Measurements from ENCODE around the gene TBXAS1.
A peak's percentile ranks its signal among the peaks of the same experiment; 100 is the strongest.

The TBXAS1 gene

DNA sequence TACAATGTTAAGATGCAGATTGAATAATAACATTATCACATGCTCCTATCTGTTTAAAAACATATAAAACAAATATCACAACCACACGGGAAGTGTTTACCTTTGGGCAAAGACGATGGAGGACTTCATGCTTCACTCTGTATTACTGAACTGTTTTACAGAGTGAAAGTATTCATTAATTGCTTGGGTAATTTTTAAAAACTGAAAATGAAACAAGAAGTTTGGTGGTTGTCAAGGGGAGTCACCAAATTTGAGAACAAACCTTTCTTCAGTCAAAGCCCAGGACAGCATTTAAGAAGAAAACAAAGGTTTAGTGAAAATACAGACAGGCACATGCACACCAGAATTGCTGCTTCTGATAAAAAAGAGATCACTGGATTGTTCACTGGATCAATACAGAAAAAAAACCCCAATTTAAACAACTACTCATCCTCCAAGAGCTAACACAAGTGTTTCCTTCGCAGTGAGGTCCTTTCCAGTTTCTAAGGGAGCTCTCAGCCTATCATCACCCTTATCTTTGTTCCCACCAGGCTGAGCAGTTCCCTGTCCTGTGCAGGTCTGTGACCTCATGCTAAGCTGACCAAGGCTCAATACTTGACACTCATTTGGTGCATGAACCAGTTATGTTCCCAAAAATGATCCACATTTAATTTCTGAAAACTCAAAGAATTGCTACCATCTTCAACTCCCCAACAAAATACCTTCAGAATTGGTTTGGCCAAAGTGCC is 224.9 kb downstream of the TBXAS1 start:
- no peak for DNase-seq

DNA sequence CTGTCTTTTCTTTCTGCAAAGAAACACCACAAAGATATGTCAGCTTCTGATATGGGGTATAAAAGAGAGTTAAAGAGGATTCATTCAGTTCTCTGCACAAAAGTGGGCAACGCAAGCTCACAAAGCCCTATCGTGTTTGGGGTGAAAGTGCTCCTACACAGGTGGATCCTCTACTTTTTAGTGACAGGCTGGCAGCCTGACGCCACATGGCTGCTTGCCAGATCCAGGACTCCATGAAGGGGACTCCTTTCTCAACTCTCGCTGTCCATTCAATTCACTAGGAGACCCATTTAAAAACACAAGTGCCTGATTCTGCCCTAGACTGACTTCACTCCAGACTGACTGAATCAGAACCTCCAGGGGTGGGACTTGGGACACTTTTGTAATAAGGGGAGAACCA is 225.7 kb downstream of the TBXAS1 start:
- no peak for DNase-seq

DNA sequence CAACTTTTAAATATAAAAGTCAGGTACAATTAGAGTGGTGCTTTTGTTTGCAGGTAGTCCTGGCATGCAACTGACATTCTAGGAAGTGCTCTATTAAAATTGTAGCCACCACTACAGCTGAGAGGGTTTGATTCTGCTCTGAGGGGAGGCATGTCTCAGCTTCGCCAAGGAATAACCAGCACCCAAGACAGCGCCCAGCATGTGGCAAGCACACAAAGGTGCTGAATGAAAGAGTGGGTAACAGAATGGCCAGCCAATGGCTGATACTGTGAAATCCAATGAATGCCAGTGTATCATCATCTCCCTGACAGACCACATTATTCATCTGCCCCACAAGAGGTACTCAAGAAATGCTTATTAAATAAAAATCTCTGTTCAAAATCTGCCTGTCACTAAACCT is 226.8 kb downstream of the TBXAS1 start:
- DNase-seq = no peak

DNA sequence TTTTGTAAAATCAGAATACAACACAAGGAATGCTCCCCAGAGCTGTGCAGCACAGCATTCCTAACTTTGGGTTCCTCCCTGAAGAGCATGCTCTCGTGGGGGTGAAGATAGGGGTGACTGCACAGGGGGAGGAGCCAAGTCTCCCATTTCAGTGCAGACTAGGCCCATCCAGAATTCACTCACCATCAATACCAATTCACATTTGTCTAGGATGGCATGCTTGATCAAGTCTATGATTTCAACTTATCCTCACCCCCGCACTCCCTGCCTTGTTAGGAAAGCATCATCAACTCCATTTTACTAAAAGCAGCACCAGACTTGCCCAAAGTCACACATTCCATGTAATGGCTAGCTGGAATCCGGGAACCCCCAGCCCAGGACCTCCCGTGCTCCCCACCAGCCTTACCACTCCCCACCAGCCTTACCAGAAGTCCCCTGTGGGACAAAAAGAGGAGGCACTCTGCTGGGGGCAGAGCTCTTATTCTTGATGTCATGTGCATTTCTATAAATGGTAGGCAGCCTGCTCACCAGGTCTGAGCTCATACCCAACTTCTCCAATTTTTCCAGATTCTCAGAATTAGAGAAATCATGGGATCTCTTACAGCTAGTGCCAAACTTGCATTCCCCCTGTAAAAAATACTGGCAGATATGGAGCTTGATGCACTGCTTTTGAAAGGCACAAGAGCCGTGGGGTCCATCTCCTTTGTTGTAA is 227.5 kb downstream of the TBXAS1 start:
- DNase-seq = no peak

DNA sequence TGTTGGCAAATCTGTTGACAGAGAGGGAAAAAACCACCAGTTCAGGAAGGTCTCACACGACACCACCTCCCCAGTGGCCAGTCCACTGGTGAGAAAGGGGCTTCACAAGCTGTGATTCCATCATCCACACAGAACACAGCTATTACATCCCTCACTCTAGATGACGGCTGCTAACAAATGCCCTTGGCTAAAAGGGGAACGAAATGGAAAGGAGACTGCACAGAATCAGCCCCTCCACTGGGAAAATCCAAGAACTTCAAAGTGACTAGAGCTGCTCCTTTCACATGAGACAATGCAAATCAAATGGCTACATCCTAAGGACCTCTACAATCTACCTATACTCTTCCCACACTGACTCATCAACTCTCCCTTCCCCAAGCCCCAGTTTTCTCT is 228.1 kb downstream of the TBXAS1 start:
- DNase-seq = no peak

DNA sequence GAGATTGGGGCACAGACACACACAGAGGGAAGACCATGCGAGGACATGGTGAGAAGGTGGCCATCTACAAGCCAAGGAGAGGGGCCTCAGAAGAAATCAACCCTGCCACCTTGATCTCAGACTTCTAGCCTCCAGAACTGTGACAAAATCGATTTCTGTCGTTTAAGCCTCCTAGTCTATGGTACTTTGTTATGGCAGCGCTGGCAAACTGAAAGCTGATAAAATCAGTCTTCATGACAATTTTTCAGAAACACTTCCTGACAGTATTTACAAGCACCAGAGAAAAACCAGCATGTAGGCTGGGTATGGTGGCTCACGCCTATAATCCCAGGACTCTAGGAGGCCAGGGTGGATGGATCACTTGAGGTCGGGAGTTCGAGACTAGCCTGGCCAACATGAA is 229.5 kb downstream of the TBXAS1 start:
- no peak for DNase-seq

DNA sequence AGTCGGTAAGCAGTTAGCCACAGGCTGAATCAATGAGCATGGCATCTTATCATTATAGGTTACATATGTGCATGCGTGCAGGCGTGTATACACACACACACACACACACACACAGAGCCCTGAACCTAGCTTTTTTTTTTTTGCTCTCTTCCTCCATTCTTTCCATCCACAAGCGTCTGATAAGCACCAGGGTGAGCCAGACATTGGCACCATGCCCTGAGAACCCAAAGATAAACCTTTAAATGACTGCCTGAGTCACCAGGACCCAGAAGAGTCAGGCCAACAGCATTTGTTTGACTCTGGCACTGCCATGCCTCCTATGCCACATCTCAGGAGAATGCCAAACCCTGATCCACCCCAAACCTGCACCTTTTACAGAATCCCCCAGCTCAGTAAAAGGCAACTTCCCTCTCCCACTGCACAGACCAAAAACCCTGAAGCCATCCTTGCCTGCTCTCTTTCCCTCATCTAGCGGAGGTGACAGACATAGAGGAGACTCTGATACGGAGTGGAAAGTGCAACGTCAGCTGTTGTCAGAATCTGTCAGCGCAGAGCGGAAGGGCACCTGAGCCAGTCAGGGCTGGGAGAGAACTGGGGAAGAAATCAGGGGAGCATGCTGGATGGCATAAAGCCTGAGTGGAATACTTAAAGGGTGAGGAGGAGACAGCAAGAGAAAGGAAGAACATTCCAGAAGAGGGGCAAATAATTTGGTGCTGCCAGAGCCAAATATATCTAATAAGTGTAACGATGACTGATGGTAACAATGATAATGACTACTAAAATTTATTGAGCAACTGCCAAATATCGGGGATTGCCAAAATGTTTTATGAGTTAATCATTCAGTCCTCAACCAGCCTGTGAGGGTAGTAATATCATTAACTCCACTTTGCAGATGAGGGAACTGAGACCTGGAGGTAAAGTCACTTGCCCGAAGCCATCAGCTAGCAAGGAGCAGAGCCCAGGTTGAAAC is 230.5 kb downstream of the TBXAS1 start:
- DNase-seq = no peak

DNA sequence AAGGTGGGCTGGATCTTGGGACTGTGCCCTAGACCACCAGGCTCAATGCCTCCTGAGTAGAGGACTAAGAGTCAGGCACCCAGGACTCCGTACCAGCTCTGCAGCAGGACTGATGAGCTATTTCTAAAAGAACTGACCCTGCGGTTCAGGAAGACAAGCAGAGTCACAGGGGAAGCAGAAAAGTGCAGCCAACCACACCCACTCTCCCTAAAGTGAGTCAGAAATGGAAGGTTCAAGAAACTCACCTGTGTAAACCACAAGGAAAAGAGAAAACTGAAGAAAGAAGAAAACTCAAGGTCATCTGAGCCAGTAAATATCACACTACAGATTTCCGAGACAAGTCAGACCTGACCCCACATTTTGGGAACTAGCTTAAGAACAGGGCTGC is 231.2 kb downstream of the TBXAS1 start:
- no peak for DNase-seq

DNA sequence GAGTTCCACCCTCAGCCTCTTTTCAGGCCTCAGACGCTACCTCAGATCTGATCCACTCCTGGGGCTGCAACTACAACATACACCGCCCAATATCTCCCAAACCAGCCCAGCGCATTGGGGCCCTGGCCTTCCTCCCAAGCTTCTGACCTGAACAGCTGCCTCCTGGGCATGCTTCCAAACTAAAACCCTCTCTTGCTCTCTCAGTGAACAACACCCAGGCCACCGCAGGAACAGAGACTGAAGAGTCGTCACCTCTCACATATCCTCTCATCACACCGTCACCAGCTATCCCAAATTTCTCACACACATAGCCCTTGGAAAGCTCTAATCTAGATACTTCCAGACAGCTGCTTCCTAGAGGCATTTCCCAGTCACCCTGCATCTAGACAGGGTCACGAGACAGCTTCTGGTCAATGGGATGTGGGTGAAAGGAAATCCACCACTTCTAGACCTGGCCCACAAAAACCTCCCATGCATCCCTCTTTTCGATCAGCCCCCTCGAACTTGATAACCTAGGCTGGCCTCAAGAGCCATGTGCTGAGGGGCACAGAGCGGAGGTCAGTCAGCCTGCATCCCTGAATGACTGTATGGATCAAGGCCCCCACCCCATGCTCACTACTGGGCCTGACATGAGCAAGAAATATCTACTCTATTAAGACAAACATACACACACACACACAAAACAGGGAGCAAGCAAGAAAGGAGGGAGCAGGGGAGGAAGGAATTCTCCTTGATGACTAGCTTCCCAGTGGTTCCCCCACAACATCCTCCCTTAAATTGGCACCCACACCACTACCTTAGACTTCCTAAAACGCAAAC is 231.9 kb downstream of the TBXAS1 start:
- peak in 1 of 3 experiments; percentile 26 for DNase-seq

DNA sequence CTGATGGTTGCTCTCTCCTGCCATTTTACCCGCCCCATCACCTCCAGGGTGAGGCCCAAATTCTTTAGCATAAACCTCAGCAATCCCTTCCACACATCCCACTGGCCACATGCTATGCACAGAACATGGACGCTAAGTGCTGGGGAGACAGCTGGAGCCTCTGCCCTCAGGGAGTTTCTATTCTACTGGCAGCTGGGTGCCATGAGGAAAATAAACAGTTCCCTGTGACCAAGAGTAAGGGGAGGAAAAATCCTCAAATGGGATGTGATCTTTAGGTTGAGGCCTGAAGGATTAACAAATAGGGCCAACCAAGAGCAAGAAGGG is 232.5 kb downstream of the TBXAS1 start:
- DNase-seq = peak in 1 of 3 experiments; percentile 52

DNA sequence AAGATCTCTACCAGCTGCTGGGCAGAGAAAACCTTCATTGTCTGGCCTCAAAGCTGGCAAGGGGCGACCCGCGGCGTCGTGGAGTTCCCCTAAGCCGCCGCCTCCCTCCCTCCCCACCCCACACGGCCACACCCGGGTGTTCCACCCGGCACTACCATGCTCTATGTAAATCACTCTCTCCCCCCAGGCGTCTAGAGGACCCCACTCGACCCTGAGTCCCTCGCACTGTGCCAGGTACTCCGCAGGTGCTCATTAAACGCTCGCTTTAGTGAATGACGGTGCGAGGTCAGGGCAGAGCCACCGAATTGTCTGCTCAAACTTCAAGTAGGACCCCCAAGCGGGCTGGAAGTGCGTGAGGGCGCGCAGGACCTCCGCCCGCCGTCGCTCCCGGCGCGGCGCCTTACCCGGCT is 233.1 kb downstream of the TBXAS1 start:
- DNase-seq = peak; percentile 30 to 84 (median 74)

DNA sequence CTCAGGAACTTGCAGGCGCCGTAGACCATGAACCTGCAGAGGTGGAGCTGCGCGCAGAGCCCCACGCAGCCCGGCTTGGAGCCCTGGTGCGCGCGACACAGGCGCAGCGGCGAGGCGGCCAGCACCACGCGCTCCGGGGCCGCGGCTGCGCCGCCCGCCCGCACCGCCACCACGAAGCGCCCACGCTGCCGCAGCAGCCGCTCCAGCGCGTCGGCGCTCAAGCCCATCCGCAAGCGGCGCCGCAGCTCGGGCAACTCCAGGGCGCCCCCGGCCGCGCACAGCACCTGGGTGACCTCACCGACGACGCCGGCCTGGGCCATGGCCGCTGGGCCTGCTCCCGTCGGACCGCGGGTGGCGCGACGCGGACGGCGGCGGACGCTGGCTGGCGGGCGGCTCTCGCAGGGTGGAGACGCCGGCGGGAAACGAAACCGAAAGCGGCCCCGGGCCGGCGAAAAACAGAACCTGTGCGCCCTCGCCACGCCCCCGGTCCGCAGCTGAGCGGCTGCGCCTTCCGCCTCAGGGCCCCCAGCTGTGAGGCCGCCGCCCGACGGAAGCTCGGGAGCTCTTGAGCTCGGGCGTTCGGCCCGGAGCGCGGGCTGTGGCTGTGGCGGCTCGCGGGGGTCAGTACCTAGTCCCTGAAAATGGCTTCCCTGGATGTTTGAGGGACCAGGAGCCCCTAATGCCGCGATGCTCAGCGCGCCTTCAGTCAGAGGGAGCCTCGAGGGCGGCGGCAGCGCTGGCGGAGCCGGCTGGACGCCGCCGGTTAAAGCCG is 233.7 kb downstream of the TBXAS1 start, which contains the start of gene PARP12:
PARP12 (minus strand) TSS at position 424 of the 772 bp plus-strand sequence; CDS start at position 320, 104 bp downstream.
- DNase-seq = peak; percentile 89 to 92 (median 89)

DNA sequence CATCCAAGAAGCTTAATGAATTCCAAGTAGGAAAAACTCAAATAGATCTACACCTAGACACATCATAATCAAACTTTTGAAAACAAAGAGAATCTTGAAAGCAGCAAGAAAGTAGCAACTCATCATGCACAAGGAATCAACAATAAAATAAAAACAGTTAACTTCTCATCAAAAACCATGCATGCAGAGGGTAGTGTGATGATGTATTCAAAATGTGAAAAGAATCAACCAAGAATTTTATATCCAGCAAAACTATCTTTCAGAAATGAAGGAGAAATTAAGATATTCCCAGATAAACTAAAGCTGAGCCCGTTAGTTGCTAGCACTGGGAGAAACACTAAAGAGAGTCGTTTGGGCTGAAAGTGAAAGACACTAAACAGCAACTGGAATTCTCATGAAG is 238.0 kb downstream of the TBXAS1 start:
- no peak for DNase-seq

DNA sequence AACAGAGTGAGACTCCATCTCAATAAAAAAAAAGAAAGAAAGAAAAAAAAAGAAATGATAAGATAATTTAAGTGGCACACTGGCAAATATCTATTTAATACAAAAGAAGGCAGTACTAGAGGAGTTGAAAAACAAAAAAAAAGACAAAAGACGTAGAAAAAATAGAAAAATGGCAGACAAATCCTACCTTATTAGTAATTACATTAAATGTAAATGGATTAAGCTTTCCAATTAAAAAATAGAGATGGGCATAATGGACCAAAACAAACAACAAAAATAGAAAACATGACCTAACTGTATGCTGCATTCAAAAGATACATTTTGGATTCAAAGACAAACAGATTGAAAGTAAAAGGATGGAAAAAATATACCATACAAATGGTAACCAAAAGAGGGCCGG is 239.0 kb downstream of the TBXAS1 start:
- DNase-seq = no peak

DNA sequence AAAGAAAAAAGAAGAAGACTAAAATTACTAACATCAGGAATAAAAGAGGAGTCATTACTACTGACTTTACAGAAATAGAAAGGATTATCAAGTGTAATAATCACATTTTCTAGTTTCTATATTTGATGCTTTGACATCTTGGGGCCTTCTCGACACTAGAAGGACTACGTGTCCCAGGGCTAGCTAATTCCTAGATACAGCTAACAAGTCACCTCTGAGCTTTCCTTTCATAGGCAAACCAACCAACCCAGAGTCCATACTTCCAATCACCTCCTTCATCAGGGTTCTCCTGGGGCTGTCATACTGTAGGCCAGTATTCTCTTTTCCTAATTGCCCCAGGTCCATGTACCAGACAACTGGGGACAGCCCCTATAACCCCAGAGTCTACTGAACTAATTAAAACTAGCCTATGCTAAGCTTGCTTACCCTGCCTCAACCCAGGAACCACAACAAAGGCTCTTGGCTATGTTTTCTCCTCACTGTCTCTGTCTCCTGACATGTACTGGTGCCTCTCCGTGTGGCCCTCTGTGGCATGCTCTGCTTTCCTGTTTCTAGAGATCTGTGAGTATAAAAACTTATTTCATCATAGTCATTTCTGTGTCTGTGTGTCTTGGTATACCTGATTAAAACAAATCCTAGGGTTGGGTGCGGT is 240.4 kb downstream of the TBXAS1 start:
- DNase-seq = no peak

Measured in NCI-H1417 (cell line).